GM21576 (cell line): ENCODE results near the gene IFT25.
"Not testable (repeated sequence)": the region's sequence is repeated elsewhere in the genome, so short reads cannot be mapped to it uniquely, and the experiment has no call there.

Experiments
- ATAC-seq: cut with Tn5 transposase; IDR thresholded peaks from one replicate; pipeline ENCODE4 v1.9.1; 2021; ENCODE audit warnings: mild to moderate bottlenecking, moderate library complexity; ENCODE audit not compliant: unreplicated experiment

IFT25 gene

GRCh38 chr1:53889304-53890298 lies 55.9 kb downstream of the IFT25 start, which contains the start of gene YIPF1:
Gene YIPF1, minus strand, starts transcription at chr1:53889797. Its CDS starts 860 bp downstream, at chr1:53888937.
- peak; percentile 77 for ATAC-seq

GRCh38 chr1:53888681-53889080 lies 56.8 kb downstream of the IFT25 start:
- ATAC-seq, result no peak

- ATAC-seq, result not testable (repeated sequence)
Measured at GRCh38 chr1:53883600-53883999, 61.9 kb downstream of the IFT25 start.

- not testable (repeated sequence) for ATAC-seq
Measured at GRCh38 chr1:53881853-53882252, 63.6 kb downstream of the IFT25 start.

- no peak for ATAC-seq
Measured at GRCh38 chr1:53878492-53879105, 66.9 kb downstream of the IFT25 start.

- ATAC-seq, result not testable (repeated sequence)
Measured at GRCh38 chr1:53875150-53875549, 70.3 kb downstream of the IFT25 start.

- ATAC-seq, result no peak
Measured at GRCh38 chr1:53871773-53872484, 73.6 kb downstream of the IFT25 start.
